Loucy (cell line): ENCODE measurements around the gene IGFN1.

Experiments used
- H2AFZ ChIP-seq: fragments of 200-600 bp; sonication (generic); 2 replicates; pipeline ENCODE4 v1.6.0; 2016; ENCODE audit warnings: antibody characterized with exemption, mild to moderate bottlenecking, low read length, moderate library complexity
- H3F3A ChIP-seq: fragments of 200-600 bp; 2 replicates; pipeline ENCODE4 v1.6.0; 2016; ENCODE audit warnings: antibody characterized with exemption, low read depth, mild to moderate bottlenecking
- H3K27me3 ChIP-seq: fragments of 200-600 bp; sonication (generic); 2 replicates; pipeline ENCODE4 v1.6.1; 2014; ENCODE audit warnings: low read length, mild to moderate bottlenecking; ENCODE audit not compliant: insufficient read depth, poor library complexity, severe bottlenecking
- H3K36me3 ChIP-seq: fragments of 200-600 bp; sonication (generic); 2 replicates; pipeline ENCODE4 v1.6.1; 2016; ENCODE audit warnings: low read length; ENCODE audit not compliant: insufficient read depth
- H3K4me1 ChIP-seq: fragments of 200-600 bp; sonication (generic); 2 replicates; pipeline ENCODE4 v1.5.1; 2014; ENCODE audit warnings: low read length, mild to moderate bottlenecking; ENCODE audit not compliant: insufficient read depth, poor library complexity, severe bottlenecking
- H3K4me2 ChIP-seq: fragments of 200-600 bp; sonication (generic); 2 replicates; pipeline ENCODE4 v1.6.0; 2014; ENCODE audit warnings: antibody characterized with exemption, low read length, low read depth, mild to moderate bottlenecking; ENCODE audit not compliant: poor library complexity, severe bottlenecking
- H3K4me3 ChIP-seq: fragments of 200-600 bp; sonication (generic); 2 replicates; pipeline ENCODE4 v1.5.1; 2014; ENCODE audit warnings: low read length, mild to moderate bottlenecking, mixed read lengths; ENCODE audit not compliant: poor library complexity, severe bottlenecking
- H3K79me2 ChIP-seq: fragments of 200-600 bp; sonication (generic); 2 replicates; pipeline ENCODE4 v1.6.1; 2014; ENCODE audit warnings: low read length; ENCODE audit not compliant: insufficient read depth
- H3K9ac ChIP-seq: fragments of 200-600 bp; sonication (generic); 2 replicates; pipeline ENCODE4 v1.6.0; 2014; ENCODE audit warnings: mild to moderate bottlenecking, low read depth, low read length, moderate library complexity; ENCODE audit not compliant: poor library complexity, severe bottlenecking
- H3K9me2 ChIP-seq: fragments of 200-600 bp; sonication (generic); replicated peaks from 2 replicates; pipeline ENCODE4 v1.6.1; 2016; ENCODE audit warnings: low read depth, low read length, mixed read lengths
- H3K9me3 ChIP-seq: fragments of 200-600 bp; sonication (generic); 2 replicates; pipeline ENCODE4 v1.6.1; 2014; ENCODE audit warnings: mild to moderate bottlenecking, antibody characterized with exemption, low read length, low read depth; ENCODE audit not compliant: insufficient read depth
- H4K20me1 ChIP-seq: fragments of 200-600 bp; sonication (generic); 2 replicates; pipeline ENCODE4 v1.6.0; 2014; ENCODE audit warnings: antibody characterized with exemption, low read length, mild to moderate bottlenecking; ENCODE audit not compliant: insufficient read depth, poor library complexity, severe bottlenecking
- EZH2phosphoT487 ChIP-seq: fragments of 200-600 bp; IDR thresholded peaks from 2 replicates; pipeline ENCODE4 v1.6.1; 2018; ENCODE audit warnings: antibody characterized with exemption, mild to moderate bottlenecking, moderate library complexity, borderline replicate concordance
- TF ChIP-seq, protein P1 (sequence below): fragments of 200-600 bp; sonication (generic); conservative IDR thresholded peaks from 2 replicates; pipeline ENCODE4 v1.5.1; 2014; ENCODE audit warnings: mild to moderate bottlenecking, antibody characterized with exemption, low read length

The IGFN1 gene

DNA sequence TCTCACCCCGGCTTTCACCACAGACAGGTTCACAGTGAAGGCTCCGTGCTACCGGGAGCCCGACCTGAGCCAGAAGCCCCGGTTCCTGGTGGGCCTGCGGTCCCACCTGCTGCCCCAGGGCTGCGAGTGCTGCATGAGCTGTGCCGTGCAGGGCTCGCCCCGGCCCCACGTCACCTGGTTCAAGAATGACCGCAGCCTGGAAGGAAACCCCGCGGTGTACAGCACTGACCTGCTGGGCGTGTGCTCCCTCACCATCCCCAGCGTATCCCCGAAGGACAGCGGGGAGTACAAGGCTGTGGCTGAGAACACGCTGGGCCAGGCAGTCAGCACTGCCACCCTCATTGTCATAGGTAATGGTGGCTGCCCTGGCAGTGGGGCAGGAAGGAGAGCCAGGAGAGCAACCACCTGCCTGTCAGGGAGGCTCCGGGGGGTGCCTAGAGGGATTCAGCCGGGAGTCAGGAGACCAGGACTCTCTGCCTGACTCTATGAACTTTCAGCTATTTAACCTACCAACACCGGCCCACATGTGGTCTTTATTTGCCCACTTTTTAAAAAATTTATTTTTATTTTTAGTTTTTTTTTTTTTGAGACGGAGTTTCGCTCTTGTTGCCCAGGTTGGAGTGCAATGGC is 36.4 kb downstream of the IGFN1 start:
- H3K27me3 ChIP-seq, result no peaks in the 10 kb centered on the region
- H3K9me2 ChIP-seq, result no peaks in the 10 kb centered on the region
- H3K9ac ChIP-seq, result no peak overlapping the region
- H3K79me2 ChIP-seq, result no peaks in the 10 kb centered on the region
- no peaks in the 10 kb centered on the region for H3K36me3 ChIP-seq
- H3K4me3 ChIP-seq, result no peak overlapping the region
- H2AFZ ChIP-seq, result no peak overlapping the region
- no peak for TF ChIP-seq EZH2phosphoT487
- TF ChIP-seq, protein P1, sequence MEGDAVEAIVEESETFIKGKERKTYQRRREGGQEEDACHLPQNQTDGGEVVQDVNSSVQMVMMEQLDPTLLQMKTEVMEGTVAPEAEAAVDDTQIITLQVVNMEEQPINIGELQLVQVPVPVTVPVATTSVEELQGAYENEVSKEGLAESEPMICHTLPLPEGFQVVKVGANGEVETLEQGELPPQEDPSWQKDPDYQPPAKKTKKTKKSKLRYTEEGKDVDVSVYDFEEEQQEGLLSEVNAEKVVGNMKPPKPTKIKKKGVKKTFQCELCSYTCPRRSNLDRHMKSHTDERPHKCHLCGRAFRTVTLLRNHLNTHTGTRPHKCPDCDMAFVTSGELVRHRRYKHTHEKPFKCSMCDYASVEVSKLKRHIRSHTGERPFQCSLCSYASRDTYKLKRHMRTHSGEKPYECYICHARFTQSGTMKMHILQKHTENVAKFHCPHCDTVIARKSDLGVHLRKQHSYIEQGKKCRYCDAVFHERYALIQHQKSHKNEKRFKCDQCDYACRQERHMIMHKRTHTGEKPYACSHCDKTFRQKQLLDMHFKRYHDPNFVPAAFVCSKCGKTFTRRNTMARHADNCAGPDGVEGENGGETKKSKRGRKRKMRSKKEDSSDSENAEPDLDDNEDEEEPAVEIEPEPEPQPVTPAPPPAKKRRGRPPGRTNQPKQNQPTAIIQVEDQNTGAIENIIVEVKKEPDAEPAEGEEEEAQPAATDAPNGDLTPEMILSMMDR, result no peak
- H3K4me2 ChIP-seq, result no peak overlapping the region
- H4K20me1 ChIP-seq, result no peaks in the 10 kb centered on the region
- no peaks in the 10 kb centered on the region for H3F3A ChIP-seq
- H3K4me1 ChIP-seq, result no peaks in the 10 kb centered on the region
- H3K9me3 ChIP-seq, result no peaks in the 10 kb centered on the region

DNA sequence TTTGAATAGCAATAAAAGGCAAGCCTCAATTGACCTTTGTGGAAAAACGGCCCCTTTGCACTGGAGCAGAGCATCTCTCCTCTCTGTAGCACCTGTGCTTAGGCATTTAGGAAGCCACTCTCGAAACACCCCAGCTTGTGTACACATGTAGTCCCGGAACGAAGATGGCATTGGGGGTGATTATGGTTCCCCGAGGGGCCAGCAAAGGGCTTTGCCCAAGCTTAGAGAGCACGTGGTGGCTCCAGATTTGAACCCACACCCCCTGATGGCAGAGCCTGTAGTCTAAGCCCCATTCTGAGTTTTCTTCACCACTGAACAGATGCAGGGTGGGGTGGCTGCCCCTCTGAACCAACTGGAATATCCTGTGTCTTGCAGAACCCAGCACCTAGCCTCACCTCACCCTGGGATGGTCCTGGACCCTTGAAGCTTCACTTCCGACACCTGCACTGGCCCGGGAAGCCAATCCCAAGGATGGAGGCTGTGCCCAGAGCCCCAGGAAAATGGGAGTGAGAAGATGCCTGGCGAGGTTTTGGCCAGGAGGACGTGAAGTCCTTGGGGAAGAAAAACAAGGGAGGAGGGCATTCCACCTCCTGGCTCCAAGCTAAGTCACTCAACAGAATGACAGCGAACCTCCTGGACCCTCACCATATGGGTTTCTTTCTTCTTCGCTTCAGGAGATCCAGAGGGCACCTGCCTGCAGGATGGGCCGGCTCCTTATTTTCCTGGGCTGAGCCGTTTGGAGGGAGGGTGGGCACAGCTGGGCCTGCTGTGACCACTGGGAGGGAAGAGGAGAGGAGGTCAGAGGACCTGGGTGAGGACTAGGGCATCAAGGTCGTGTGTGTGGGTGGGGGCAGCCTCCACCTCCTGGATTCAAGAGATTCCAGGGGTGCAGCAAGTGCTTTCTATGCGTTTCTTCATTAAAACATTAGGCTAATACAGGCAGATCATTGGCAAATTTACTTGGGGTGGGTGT is 37.7 kb downstream of the IGFN1 start:
- TF ChIP-seq, protein P1, result no peak
- TF ChIP-seq EZH2phosphoT487, result no peak
- Histone ChIP-seq H3K4me2 (no peak overlapping the region), H3K4me1 (no peaks in the 10 kb centered on the region)

DNA sequence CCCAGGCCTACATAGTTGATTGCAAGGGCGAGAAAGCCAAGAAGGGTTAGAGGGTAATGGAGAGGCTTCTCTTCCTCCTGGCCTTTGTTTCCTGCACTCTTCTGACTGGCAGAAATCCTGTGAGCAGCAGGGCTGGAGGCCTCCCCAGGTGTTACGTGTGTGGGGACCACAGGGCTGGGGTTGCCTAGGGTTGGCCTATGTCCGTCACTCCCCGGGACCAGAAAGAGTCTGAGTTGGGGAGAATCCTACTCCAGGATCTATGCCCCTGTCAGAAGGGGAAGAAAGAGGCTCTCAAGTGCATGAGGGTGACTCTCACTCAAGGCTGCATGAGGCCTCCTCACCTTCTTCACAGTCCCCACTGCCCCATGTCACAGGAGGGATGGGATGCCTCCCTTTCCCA is 38.5 kb downstream of the IGFN1 start:
- Histone ChIP-seq H3K36me3 (no peaks in the 10 kb centered on the region), H3K4me3 (no peak overlapping the region), H3K27me3 (no peaks in the 10 kb centered on the region), H3K9me3 (no peaks in the 10 kb centered on the region), H3K79me2 (no peaks in the 10 kb centered on the region), H3K9me2 (no peaks in the 10 kb centered on the region), H3F3A (no peaks in the 10 kb centered on the region), H2AFZ (no peak overlapping the region), H3K9ac (no peak overlapping the region), H3K4me1 (no peaks in the 10 kb centered on the region), H4K20me1 (no peaks in the 10 kb centered on the region), H3K4me2 (no peak overlapping the region)
- TF ChIP-seq, protein P1, result no peak
- no peak for TF ChIP-seq EZH2phosphoT487

More for the DNA sequence above, 37.7 kb downstream of the IGFN1 start:
- Histone ChIP-seq H3K9me2 (no peaks in the 10 kb centered on the region), H3K79me2 (no peaks in the 10 kb centered on the region), H3K9me3 (no peaks in the 10 kb centered on the region), H4K20me1 (no peaks in the 10 kb centered on the region), H3K4me3 (no peak overlapping the region), H3K9ac (no peak overlapping the region), H3F3A (no peaks in the 10 kb centered on the region), H3K36me3 (no peaks in the 10 kb centered on the region), H2AFZ (no peak overlapping the region), H3K27me3 (no peaks in the 10 kb centered on the region)
